Activated CD8-positive, alpha-beta memory T cell treated with anti-CD3 and anti-CD28 coated beads for 24 hours (primary cell): ENCODE measurements around the gene NTMT1.
"Not testable (repeated sequence)": the region's sequence is repeated elsewhere in the genome, so short reads cannot be mapped to it uniquely, and the experiment has no call there.

ENCODE experiments used
- DNase-seq: peaks from one replicate; pipeline ENCODE4 v3.0.0-alpha.2; 2020

The NTMT1 gene

DNA sequence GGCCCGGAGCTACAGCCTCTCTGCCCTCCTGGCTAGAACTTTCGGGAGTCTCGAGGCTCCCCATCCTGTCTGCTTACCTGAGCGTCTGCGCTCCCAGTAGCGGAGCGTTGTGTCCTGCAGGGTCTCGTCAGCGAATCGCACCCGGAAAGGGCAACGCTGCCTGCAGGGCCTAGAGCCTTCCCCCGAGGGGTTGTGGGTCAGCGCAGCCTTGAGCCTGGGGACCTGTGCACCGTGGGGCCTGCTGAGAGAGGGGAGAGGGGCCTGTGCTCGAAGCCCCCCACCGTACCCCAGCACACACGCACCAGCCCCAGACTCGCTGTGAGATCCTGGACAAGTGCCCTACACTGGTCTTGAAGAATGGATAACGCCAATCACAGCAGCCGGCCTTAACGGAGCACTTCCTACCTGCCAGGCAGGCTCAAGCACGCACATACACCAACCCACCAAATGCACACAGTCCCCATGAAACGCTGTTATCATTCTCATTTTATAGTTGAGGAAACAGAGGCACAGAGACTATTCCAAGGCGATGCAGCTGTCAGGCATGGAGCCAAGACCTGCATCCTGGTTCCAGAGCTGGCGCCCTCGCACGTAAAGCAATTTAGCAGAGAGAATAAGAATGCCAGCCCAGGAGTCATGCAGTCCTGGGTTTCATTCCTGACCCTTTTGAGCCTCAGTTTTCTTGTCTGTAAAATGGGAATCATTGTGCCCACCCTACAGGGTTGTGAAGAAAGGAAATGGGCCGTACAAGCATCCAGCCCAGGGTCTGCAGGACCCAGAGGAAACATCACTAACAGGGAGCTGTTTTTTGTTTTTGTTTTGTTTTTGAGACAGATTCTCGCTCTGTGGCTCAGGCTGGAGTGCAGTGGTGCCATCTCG is 10.3 kb upstream of the NTMT1 start:
- DNase-seq: no peak

DNA sequence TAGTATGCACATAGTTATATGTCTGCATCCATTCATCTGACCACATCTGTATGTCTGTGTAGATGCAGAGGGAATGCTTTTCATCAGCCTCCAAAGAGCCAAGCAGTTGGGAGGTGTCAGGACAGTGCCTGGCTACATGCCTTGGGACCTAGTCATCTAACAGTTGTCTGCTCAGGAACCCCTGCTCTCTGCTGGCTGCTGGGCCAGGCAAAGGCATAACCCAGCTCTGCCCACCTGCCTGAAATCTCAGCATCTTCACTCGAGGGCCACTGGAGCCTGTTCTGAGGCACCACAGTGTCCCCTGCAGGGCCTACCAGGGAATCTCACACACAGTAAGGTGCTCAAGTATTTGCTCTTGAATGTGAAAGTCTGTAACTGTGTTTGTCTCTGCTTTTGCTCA is 8.8 kb upstream of the NTMT1 start:
- no peak for DNase-seq

DNA sequence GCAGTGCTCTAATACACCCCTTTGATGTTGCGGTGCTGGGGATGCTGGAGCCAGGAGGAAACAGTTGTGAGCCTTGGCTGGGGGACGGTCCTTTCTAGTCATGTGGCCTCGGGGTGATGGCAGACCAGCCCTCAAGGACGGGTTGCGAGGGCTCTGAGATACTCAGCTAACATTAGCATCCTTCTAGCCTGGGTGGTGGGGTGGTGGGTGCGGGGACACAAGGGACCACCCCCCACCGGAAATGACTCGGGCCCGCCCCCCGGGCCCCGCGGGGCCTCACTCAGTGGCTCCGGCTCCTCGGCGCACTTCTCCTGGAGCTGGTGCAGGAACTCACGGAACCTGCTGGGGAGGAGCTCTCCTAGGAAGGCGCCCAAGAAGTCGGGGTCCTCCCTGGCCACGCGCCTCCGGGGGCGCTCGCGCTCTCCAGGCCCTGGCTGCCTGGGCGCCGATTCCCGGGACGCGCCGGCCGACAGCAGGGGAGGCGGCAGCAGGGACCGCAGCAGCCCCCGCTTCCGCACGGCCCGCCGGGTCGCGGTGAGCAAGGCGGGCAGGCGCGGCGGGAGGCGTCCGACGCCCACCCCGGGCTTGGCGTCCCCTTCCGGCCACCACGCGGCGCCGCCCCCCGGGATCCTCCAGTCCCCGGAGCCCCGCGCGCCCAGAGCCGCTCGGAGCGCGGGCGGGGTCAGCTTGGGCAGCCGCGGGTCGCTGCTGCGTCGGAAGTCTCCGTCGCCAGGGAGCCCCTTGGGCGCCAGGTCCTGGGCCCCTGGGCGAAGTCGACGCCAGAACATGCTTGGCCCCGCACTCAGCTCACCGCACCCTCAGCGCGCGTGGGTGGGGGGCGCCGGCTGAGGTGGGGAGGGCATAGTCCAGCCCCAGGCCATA is 5.9 kb upstream of the NTMT1 start:
- DNase-seq: no peak

DNA sequence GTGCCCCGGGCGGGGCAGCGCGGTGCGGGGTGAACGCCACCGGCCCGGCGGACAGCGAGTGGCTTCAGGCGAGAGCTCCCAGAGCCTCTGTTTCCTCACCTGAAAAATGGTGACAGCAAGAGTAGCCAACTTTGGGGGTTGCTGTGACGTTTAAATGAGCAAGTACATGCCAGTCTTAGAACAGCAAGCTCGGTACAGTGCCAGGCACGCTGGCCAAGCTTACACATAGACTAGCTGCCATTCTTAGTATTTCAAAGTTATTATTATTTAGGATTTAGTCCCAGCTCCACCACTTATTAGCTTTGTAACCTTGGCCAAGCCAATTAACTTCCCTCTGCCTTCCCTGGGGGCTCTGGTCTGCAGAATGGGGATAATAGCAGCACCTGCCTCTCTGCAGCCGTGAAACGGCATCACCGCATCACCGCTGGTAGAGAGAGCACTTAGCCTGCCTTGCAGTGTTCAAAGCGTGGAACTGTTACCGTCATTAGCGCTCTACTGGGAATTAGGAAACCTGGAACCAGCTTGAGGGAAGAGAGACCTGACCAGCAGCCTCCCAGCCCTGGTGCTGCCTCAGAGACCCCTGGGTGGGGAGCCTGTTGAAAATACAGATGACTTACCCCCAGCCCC is 5.2 kb upstream of the NTMT1 start, which contains the start of gene C9orf50:
Gene C9orf50 (minus strand): TSS at position 433 of the 627 bp plus-strand sequence. CDS start 527 bp downstream, outside the sequence.
- DNase-seq: no peak

DNA sequence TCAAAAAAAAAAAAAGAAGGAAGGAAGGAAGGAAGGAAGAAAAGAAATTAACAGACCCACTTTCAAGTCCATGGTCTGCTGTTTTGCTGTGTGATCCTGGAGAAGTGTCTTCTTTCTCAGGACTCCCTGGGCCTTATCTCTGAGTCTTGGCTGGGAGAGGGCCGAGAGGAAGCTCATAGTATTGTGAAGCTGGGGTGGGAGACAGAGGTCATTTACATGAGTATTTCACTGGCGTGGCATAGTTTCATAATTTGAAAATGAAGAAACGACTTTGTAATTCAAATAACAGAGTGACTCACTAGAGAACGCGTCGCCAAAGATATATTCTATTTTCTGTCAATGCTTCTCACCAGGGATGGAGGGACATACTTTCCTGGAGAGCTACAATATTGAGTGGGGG is 2.6 kb upstream of the NTMT1 start:
- DNase-seq: no peak

DNA sequence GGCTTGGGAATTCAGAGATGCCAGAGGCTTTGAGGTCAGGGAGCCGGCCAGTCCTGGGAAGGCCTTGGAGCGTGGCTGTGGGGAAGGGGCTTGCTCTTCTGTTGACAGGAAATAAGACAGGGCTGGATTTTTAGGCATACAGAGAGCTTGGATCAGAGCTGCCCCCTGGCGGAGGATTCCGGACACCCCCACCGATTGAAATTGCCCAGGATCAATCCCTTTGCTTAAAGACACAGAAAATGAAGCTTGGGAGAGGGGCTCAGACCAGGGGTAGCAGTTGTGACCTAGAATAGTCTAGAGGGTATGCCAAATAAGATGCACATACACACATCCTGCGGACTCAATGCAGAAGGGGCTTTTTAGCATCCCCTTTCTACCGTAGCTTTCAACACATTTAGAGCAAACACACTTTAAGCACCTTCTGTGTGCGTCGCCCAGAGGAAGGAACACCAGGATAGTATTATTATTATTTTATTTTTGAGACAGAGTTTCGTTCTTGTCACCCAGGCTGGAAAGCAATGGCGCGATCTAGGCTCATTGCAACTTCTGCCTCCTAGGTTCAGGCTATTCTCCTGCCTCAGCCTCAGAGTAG is 1.7 kb upstream of the NTMT1 start:
- peak; percentile 91 for DNase-seq

DNA sequence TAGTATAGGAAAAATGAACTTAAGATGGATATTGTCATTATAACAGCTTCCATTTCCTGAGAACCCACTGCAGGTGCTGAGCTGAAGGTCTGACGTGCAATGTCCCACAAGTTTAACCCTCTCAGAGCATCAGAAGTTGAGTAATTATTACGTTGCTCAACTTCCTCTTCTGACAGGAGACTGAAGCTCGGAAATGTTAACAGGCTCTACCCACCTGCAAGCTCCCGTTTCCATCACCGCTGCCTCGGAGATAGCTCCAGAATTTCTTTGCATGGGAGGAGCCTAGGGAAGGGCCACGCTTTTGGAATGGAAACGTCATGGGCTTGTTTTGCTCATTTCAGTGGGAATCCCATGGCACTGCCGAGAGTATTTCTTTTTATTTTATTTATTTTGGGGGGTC is 1.0 kb upstream of the NTMT1 start:
- no peak for DNase-seq

DNA sequence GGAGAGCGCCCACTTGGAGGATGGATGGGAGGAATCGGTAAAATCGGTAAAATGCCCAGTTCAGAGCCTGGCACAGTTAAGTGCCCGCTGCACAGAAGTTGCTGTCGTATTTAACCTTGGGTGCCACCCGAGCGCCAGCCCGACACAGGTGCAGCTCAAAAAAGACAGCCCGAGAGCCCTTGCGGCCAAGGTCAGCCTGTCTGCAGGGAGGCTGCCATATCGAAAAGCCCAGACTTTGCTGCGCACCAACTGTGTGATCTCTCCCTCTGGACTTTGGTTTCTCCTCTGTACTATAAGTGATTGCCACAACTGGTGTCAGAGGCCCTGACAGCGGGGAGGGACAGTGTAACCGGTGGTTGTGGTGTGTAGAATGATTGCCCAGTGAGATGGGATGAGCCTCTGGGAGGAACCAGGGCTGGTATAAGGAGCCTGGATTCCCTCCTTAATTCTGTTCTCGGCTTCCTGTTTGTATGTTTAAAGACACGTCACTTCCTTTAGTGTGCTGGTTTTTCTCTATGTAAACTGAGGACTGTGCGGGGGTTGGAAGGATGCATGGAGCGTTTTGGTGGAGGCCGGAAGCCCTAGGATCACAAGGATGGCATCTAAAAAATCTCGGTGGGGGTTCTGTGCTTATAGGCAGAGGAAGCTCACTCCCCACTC is 792 bp downstream of the NTMT1 start:
- peak; percentile 75 for DNase-seq

DNA sequence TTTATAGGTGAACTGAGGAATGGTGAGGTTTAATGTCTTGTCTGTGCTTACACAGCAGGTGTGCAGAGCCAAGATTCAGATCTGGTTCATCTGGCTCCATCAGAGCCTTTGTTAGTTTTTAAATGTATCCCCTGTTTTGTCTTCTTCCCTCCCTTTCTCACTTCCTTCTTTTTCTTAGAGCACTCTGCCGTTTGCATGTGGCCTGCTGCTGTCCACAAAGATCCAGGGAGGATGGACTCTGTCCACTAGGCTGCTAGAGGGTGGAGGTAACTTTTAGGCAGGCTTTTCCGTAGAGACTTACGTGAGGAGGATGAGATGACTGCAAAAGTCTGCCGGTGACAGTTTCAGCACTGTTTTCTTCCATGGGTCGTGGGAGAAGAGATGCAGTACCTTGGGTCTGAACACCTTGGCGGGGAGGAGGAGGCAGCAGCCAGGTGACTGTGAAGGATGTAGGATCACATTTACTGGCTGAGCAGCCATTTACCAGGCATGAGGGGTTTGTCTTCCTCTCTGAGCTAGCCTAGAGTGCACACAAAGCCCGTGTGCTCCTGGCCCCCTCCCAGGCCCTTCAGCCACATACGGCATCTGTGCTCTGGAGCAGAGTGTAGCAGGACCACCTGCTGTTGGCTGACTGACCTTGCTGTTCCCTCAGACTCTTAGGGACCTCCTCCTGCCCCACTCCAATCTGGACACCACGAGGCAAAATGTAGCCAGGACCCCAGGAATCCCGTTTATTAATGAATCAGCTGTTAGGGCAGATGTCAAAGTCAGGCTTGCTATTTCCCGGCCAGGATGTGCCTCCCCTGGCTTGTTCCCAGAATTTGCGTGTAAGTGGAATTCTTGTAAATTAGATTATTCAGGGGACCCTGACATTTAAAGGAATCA is 1.8 kb downstream of the NTMT1 start:
- DNase-seq: no peak

DNA sequence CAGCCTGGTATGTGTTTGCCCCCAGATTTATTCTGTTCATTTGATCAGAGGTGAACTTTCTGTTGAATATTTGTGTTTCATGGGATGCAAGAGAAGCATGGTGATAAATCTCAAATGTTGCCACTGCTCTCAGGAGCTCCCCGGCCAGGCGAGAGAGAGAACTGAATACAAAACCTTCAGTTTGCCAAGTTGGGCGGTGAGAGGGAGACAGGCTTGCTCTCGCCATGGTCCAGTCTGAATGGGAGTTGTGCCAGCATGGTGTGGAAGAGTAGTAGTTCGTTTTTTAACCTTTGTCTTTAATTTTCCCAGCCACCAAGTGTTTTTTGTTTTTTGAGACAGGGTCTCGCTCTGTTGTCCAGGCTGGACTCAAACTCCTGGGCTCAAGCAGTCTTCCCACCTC is 2.7 kb downstream of the NTMT1 start:
- no peak for DNase-seq

DNA sequence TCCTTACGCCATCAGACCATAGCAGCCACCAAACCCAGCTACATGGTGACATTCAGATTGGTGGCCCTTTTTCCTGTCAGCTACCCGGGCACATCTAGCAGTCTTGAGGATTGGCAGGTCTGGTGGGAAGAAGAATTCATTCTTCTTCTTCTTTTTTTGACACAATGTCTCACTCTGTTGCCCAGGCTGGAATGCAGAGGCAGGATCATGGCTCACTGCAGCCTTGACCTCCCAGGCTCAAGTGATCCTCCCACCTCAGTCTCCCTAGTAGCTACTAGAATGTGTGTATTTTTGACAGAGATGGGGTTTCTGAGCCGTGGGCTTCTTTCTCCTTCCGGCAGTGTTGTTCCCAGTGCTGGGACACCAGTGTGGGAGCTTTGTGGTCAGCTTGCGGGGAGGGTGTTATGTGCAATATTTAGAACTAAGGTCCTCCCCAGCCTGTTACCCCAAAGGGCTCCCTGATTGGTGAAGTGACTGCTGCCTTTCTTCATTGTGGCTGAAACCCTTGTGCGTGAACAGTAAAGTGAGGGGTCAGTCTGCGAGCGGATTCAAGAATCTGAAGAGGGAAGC is 3.4 kb downstream of the NTMT1 start:
- DNase-seq: no peak

DNA sequence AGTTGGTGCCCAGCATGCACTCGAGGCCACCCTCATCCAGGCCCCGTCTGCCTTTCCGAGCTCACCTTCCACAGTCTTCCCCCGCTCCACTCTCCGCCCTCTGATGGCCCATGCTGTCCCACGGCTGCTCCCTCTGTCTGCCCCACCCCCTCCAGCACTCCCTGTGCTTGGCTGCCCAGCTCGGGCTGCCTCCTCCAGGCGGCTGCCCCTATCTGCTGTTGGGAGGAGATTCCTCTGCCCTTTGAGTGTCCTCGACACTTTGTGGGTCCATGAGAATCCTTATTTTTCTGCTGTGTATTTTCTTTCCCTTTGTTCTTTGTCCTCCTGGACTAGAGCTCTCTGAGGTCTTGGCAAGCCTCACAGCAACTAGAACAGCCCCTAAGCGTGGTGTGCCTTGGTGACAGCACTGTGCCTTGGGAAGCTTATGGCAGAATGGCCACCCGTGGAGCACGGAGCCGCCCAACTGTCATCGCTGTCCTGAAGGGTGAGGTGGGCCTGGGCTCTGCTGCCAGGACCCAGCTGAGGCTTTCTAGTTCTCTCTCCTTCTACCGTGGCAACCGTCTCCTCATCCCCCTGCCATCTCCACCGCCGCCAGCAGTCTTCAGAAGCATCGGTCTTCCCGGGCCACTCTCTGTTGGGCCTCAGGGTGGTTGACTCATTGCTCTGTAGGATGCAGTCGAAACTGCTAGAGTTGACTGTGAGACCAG is 5.2 kb downstream of the NTMT1 start:
- no peak for DNase-seq

DNA sequence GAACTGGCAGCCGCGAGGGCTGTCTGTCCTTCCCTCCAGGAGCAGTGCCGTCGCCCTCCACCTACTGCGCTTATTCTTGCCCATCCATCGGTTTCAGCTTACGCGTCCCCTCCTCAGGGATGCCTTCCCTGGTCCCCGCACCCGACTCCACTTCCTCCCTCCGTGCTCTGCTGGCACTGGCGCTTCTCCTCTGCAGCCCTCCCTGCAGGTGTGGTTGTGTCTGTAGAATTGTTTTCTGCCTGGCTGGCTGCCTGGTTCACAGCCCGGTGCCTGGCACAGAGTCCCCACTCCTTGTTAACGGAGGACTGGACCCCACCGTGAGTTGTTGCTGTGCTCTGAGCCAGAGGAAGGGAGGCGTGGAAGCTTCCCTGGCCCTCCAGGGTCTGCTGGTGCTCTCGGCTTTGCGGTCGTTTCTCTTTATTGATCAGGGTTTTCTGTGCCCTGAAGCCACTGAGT is 5.7 kb downstream of the NTMT1 start:
- DNase-seq: no peak

DNA sequence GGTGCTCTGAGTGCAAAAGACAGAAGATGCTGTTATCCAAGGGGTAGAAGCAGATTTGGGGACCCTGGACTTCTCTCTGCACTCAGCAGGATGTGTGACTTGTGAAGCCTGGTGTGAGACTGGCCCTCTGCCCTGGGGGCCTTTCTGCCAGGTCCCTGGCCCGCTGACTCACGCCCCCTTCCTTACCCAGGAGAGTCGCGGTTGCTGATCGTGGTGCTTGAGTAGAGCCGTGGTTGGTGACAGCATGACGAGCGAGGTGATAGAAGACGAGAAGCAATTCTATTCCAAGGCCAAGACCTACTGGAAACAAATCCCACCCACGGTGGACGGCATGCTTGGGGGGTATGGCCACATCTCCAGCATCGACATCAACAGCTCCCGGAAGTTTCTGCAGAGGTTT is 6.5 kb downstream of the NTMT1 start:
- no peak for DNase-seq

DNA sequence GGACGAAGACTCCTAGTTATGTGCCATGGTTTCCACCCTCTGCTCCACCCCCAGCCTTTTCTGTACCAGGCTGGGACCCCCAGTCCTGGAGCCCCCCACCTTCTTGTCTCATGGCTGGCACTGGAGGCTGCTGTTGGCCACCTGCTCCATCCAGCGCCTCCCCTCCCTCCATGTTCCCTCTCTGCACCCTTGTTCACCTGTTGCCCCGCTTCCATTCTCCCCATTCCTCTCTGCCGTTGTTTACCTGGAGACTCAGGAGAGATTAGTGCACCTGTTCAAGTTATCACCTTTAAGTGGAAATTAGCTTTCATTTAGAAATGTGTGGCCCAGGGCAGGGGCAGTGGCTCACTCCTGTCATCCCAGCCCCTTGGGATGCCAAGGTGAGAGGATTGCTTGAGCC is 7.2 kb downstream of the NTMT1 start:
- DNase-seq: no peak

DNA sequence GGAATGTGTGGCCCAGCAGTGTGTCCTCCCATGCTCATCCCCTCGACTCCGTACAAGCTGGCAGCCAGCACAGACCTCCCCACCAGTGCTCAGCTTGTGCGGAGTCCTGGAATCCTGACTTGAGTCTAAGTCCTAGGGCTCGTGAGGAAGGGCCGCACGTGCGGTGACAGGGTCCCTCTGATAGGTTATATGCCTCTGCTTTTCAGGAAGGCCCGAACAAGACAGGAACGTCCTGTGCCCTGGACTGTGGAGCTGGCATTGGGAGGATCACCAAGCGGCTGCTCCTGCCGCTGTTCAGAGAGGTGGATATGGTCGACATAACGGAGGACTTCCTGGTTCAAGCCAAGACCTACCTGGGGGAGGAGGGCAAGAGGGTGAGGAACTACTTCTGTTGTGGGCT is 7.9 kb downstream of the NTMT1 start:
- DNase-seq: no peak

DNA sequence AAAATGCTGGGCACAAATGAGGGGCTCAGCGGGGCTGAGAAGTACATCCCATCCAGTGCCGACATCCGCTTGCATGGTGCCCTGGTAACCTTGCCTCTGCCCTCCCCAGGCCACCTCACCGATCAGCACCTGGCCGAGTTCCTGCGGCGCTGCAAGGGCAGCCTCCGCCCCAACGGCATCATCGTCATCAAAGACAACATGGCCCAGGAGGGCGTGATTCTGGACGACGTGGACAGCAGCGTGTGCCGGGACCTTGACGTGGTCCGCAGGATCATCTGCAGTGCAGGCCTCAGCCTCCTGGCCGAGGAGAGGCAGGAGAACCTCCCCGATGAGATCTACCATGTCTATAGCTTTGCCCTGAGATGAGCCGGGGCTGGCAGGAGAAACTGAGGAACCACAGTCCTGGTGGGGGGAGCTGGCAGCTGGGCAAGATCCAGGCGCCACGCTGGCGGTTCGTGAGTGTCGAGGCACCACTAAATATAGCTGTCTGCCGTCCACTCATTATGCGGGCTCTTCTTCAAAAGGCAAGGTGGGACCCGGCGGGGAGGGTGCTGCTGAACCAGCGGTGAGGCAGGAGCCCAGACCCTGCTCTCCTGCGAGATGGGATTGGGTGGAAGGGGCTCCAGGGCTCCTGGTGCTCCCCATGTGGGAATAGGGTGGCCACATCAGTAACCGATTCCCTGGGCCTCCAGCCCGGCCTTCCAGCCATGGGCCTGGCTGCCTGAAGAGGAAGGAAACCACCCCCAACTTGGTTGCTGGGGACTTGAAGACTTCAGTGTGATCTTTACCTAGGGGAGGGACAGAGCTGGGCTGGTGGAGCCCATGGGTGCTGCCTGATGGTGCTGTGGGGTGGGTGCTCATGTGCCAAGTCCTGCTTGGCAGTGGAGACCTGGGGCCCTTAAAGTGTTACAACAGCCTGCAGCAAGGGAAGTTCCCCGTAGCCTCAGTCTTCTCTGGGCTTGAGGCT is 9.4 kb downstream of the NTMT1 start:
- DNase-seq: no peak

DNA sequence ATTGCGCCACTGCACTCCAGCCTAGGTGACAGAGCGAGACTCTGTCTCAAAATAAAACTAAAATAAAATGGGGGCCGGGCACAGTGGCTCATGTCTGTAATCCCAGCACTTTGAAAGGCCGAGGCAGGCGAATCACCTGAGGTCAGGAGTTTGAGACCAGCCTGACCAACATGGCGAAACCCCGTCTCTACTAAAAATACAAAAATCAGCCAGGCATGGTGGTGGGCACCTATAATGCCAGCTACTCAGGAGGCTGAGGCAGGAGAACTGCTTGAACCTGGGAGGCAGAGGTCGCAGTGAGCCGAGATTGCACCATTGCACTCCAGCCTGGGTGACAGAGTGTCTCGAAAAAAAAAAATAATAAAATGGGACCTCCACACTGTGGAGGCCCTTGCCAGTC is 10.4 kb downstream of the NTMT1 start:
- not testable (repeated sequence) for DNase-seq

DNA sequence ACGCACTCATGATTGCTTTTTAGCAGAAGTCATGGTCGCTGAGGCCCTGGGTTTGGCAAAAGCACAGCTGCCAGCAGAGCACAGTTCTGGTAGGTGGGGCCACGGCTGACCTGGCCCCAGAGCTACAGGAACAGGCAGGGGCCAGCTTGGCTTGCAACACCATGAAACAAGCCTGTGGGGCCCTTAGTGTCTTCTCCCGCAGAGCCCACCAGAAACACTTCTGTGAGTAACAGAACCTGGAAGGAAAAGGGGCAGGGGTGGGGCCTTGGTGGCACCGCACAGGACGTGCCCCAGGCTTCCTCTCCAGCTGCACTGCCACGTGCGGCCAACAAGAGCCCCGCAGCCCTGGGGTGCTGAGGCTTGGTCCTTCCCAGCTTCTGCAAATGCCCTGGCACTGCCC is 11.1 kb downstream of the NTMT1 start:
- no peak for DNase-seq
